ENCODE data around the gene DIPK1B.
A peak's percentile ranks its signal among the peaks of the same experiment; 100 is the strongest.

The DIPK1B gene

DNA sequence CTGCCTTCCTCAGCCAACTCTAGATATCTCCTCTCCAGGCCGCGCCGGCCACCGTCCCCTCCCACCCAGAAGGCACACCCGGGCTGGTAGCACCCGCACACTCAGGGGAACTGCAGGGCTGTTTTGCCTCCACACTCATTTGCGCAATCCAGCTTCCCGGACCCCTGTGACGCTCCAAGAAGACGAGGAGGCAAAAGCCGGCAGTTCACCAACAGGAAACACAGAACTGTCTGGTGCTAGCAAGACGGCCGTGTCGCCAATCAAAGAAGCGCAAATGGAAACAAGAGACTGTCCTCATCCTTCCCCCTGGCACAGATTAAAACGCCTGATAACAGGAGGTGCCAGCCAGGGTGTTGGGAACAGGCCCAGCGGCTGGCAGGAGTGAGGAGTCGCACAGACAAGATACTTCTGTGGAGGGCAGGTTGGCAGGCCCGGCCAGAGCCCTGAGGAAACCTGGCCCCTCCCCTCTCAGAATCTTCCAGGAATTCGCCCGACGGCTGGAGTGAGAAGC is 32.9 kb upstream of the DIPK1B start:
- DNase-seq (ENCODE audit: low read depth in 1 of 2, low spot score in 1 of 2) = peak; percentile 79 to 83
- H3K4me3 ChIP-seq (replicated peaks; ENCODE audit: insufficient read depth, low read length) = no peak overlapping the region
- TF ChIP-seq POLR2AphosphoS5 (IDR thresholded peaks at IDR 0.05; ENCODE audit: low read depth) = no peak
- TF ChIP-seq, protein P1, sequence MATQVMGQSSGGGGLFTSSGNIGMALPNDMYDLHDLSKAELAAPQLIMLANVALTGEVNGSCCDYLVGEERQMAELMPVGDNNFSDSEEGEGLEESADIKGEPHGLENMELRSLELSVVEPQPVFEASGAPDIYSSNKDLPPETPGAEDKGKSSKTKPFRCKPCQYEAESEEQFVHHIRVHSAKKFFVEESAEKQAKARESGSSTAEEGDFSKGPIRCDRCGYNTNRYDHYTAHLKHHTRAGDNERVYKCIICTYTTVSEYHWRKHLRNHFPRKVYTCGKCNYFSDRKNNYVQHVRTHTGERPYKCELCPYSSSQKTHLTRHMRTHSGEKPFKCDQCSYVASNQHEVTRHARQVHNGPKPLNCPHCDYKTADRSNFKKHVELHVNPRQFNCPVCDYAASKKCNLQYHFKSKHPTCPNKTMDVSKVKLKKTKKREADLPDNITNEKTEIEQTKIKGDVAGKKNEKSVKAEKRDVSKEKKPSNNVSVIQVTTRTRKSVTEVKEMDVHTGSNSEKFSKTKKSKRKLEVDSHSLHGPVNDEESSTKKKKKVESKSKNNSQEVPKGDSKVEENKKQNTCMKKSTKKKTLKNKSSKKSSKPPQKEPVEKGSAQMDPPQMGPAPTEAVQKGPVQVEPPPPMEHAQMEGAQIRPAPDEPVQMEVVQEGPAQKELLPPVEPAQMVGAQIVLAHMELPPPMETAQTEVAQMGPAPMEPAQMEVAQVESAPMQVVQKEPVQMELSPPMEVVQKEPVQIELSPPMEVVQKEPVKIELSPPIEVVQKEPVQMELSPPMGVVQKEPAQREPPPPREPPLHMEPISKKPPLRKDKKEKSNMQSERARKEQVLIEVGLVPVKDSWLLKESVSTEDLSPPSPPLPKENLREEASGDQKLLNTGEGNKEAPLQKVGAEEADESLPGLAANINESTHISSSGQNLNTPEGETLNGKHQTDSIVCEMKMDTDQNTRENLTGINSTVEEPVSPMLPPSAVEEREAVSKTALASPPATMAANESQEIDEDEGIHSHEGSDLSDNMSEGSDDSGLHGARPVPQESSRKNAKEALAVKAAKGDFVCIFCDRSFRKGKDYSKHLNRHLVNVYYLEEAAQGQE (IDR thresholded peaks at IDR 0.05; ENCODE audit: insufficient replicate concordance, low read depth) = no peak
- TF ChIP-seq, protein P2, sequence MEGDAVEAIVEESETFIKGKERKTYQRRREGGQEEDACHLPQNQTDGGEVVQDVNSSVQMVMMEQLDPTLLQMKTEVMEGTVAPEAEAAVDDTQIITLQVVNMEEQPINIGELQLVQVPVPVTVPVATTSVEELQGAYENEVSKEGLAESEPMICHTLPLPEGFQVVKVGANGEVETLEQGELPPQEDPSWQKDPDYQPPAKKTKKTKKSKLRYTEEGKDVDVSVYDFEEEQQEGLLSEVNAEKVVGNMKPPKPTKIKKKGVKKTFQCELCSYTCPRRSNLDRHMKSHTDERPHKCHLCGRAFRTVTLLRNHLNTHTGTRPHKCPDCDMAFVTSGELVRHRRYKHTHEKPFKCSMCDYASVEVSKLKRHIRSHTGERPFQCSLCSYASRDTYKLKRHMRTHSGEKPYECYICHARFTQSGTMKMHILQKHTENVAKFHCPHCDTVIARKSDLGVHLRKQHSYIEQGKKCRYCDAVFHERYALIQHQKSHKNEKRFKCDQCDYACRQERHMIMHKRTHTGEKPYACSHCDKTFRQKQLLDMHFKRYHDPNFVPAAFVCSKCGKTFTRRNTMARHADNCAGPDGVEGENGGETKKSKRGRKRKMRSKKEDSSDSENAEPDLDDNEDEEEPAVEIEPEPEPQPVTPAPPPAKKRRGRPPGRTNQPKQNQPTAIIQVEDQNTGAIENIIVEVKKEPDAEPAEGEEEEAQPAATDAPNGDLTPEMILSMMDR (IDR thresholded peaks at IDR 0.05; ENCODE audit: insufficient read depth, low read length) = no peak
- TF ChIP-seq GABPA (IDR thresholded peaks at IDR 0.05; ENCODE audit: low read depth) = no peak
- peak; percentile 12; the same call in 1 of the 2 replicates for TF ChIP-seq SPI1 (IDR thresholded peaks at IDR 0.05; ENCODE audit: borderline replicate concordance, low read depth)
- no peaks in the 10 kb centered on the region for H3K27me3 ChIP-seq (ENCODE audit: insufficient read depth, poor library complexity, severe bottlenecking)
- H3K27ac ChIP-seq (replicated peaks) = no peak overlapping the region

DNA sequence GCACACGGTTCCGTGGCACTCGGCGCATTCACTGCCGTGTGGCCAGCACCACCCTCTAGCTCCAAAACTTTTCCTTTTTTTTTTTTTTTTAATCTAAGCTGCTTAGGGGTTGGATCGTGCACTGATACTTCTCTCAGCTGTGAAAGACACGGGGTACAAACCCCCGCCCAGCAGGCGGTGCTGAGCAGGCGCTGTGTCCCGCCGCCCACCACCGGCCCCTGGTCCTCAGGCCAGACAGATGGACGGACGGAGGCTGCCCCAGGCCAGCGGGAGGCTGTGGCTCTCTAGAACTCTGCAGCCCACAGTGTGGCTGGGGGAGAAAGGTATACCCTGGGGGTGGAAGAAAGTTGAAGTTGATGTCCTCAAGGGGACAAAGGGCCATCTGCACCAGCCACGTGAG is 31.3 kb upstream of the DIPK1B start:
- no peak for DNase-seq (ENCODE audit: low read depth in 1 of 2, low spot score in 1 of 2)
- H3K27me3 ChIP-seq (ENCODE audit: insufficient read depth, poor library complexity, severe bottlenecking) = no peaks in the 10 kb centered on the region
- H3K4me3 ChIP-seq (replicated peaks; ENCODE audit: insufficient read depth, low read length) = no peak overlapping the region
- TF ChIP-seq, protein P1 (IDR thresholded peaks at IDR 0.05; ENCODE audit: insufficient replicate concordance, low read depth) = no peak
- TF ChIP-seq GABPA (IDR thresholded peaks at IDR 0.05; ENCODE audit: low read depth) = no peak
- TF ChIP-seq, protein P2 (IDR thresholded peaks at IDR 0.05; ENCODE audit: insufficient read depth, low read length) = no peak
- TF ChIP-seq POLR2AphosphoS5 (IDR thresholded peaks at IDR 0.05; ENCODE audit: low read depth) = no peak
- TF ChIP-seq SPI1 (IDR thresholded peaks at IDR 0.05; ENCODE audit: borderline replicate concordance, low read depth) = no peak
- no peak overlapping the region for H3K27ac ChIP-seq (replicated peaks)

DNA sequence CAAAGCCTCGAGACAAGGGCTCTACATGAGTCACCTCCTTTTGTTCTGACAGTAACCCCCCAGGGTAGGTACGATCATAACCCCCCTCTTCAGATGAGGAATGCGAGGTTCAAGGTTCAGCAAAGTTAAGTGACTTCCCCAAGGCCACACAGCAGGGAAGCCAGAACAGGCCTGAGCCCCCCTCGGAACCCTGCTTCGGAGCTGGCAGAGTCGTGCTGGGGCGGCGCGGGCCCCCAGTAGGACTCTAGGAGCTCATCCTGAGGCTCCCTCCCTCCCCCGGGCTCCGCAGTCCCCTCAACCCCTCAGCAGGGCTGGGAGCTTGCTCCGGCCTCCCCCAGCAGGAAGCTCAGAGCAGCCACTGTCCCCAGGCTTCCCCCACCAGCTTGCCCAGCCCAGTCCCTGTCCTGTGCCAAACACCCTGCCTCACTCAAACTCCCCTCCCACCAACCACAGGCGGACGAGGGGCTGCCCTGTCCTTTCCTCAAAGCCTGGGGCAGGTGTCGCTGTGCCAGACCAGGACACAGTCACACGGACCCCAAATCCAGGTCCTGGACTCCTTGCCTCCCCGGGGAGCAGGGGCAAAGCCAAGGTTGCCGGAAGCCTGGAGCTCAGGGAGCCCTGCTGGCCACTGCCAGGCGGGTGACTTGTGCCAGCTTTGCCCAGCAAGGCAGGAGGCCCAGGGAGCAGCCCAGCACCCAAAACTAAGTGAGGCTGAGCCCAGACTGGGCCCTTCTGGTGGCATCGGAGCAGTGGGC is 30.2 kb upstream of the DIPK1B start:
- no peak for TF ChIP-seq SPI1 (IDR thresholded peaks at IDR 0.05; ENCODE audit: borderline replicate concordance, low read depth)
- TF ChIP-seq GABPA (IDR thresholded peaks at IDR 0.05; ENCODE audit: low read depth) = no peak
- TF ChIP-seq, protein P2 (IDR thresholded peaks at IDR 0.05; ENCODE audit: insufficient read depth, low read length) = no peak
- no peak for TF ChIP-seq POLR2AphosphoS5 (IDR thresholded peaks at IDR 0.05; ENCODE audit: low read depth)
- TF ChIP-seq, protein P1 (IDR thresholded peaks at IDR 0.05; ENCODE audit: insufficient replicate concordance, low read depth) = no peak
- no peak overlapping the region for H3K27ac ChIP-seq (replicated peaks)

More for the DNA sequence above, 30.2 kb upstream of the DIPK1B start:
- H3K4me3 ChIP-seq (replicated peaks; ENCODE audit: insufficient read depth, low read length) = no peak overlapping the region
- DNase-seq (ENCODE audit: low read depth in 1 of 2, low spot score in 1 of 2) = no peak
- no peaks in the 10 kb centered on the region for H3K27me3 ChIP-seq (ENCODE audit: insufficient read depth, poor library complexity, severe bottlenecking)
